Panc1 (cell line): ENCODE measurements around the gene ZNF500. TPM values are rescaled to one million over a fixed set of nuclear protein-coding genes. Genes with fewer than 3 reads are reported as not detected.

Experiments
- ATAC-seq: fragments of 200-7000 bp; cut with Tn5 transposase; 2 replicates; pipeline ENCODE4 v1.9.1; 2020; ENCODE audit warnings: mild to moderate bottlenecking, moderate library complexity
- BruUV-seq: library from RNA; stranded (reverse); fragments of 400-500 nt; replicated peaks from 2 replicates; lab custom pipeline; 2021; lab: Mats Ljungman, UMichigan
- CTCF ChIA-PET: fragments of 300-600 bp; sonication (Branson Sonifier 250); formaldehyde crosslinking; loops from one replicate; lab custom pipeline; 2022; ENCODE audit warnings: antibody characterized with exemption; lab: Charles Lee
- POLR2A ChIA-PET: fragments of 300-600 bp; sonication (Branson Sonifier 250); formaldehyde crosslinking; loops from one replicate; lab custom pipeline; 2022; ENCODE audit warnings: antibody characterized with exemption; lab: Charles Lee
- DNase-seq: peaks from one replicate; pipeline ENCODE4 v3.0.0-alpha.2; 2010; ENCODE audit warnings: low read depth, low spot score
- H3K27ac ChIP-seq: 2 replicates; pipeline ENCODE4 v1.5.1; 2011; ENCODE audit warnings: mild to moderate bottlenecking, low read length, inconsistent platforms
- H3K27me3 ChIP-seq: fragments of 200-500 bp; sonication (Bioruptor generic); 2 replicates; pipeline ENCODE4 v1.6.0; 2014; ENCODE audit warnings: low read length, inconsistent platforms; ENCODE audit not compliant: control insufficient read depth, insufficient read depth
- H3K36me3 ChIP-seq: fragments of 200-500 bp; sonication (Bioruptor generic); 2 replicates; pipeline ENCODE4 v1.5.1; 2014; ENCODE audit warnings: inconsistent platforms, mild to moderate bottlenecking, low read length, moderate library complexity; ENCODE audit not compliant: control insufficient read depth, insufficient read depth
- H3K4me1 ChIP-seq: 2 replicates; pipeline ENCODE4 v1.5.1; 2011; ENCODE audit warnings: inconsistent platforms, mild to moderate bottlenecking, low read length, moderate library complexity; ENCODE audit not compliant: control insufficient read depth, insufficient read depth
- H3K4me3 ChIP-seq, 2 experiments: 2 replicates each; pipeline ENCODE4 v1.5.1; 2011 to 2012; ENCODE audit warnings: low read depth in 2 of 2, low read length in 2 of 2, mild to moderate bottlenecking in 2 of 2, inconsistent platforms in 1 of 2, moderate library complexity in 1 of 2
- H3K9me3 ChIP-seq: fragments of 200-500 bp; sonication (Bioruptor generic); 2 replicates; pipeline ENCODE4 v1.5.1; 2014; ENCODE audit warnings: low read depth, mild to moderate bottlenecking, inconsistent platforms, low read length, moderate library complexity; ENCODE audit not compliant: control insufficient read depth, insufficient read depth
- CTCF ChIP-seq: fragments of 450-650 bp; IDR thresholded peaks from 2 replicates; pipeline ENCODE4 v1.5.1; 2017; ENCODE audit warnings: mild to moderate bottlenecking
- POLR2AphosphoS5 ChIP-seq: IDR thresholded peaks from 2 replicates; pipeline ENCODE4 v1.6.1; 2012; ENCODE audit warnings: mild to moderate bottlenecking, low read depth, low read length, moderate library complexity
- REST ChIP-seq, 2 experiments: IDR thresholded peaks; 2 replicates each; pipeline ENCODE4 v1.6.1; 2011 to 2012; ENCODE audit warnings: low read depth in 2 of 2, control low read depth in 1 of 2, low read length in 1 of 2, mild to moderate bottlenecking in 1 of 2, moderate library complexity in 1 of 2; ENCODE audit not compliant: insufficient read depth in 1 of 2
- SIN3A ChIP-seq: IDR thresholded peaks from 2 replicates; pipeline ENCODE4 v1.6.1; 2012; ENCODE audit warnings: low read depth, mild to moderate bottlenecking, low read length, moderate library complexity, borderline replicate concordance; ENCODE audit not compliant: insufficient read depth
- TCF7L2 ChIP-seq: IDR thresholded peaks from 2 replicates; pipeline ENCODE4 v1.6.1; 2011; ENCODE audit warnings: mild to moderate bottlenecking, low read depth, low read length, inconsistent platforms
- in situ Hi-C: cut with HindIII; loops from 2 replicates; pipeline ENCODE4 v1.10.0; 2016; ENCODE audit warnings: low sequenced_read_pairs, low pct_unique_long_range_greater_than_20kb
- intact Hi-C: fragments of 100-400 bp; cut with micrococcal nuclease; formaldehyde crosslinking; loops from one replicate; pipeline ENCODE4 v1.10.0; 2022; ENCODE audit not compliant: unreplicated experiment
- total RNA-seq: library from RNA; stranded (reverse); gene quantifications from one replicate; pipeline ENCODE4 v1.2.1, GENCODE V29; 2021; ENCODE audit not compliant: unreplicated experiment

Gene ZNF500
- total RNA-seq, 1 experiment from 2014 or later = 25.8 TPM

- Histone ChIP-seq H3K36me3 (peaks cover 15% of the 10 kb centered on the region), H3K9me3 (no peaks in the 10 kb centered on the region), H3K4me1 (no peaks in the 10 kb centered on the region), H3K27ac (no peak overlapping the region), H3K27me3 (no peaks in the 10 kb centered on the region), H3K4me3 (no peak overlapping the region)
- in situ Hi-C loops = no loop called here
- intact Hi-C loops = no loop called here
- ChIA-PET POLR2A (no interaction called here), CTCF (no interaction called here)
- no TSS peak for BruUV-seq
- no peak for TF ChIP-seq REST (IDR thresholded peaks at IDR 0.05; ENCODE audit: insufficient read depth in 1 of 2, low read depth in 2 of 2, low read length in 1 of 2)
- TF ChIP-seq TCF7L2 = no peak
- no peak for TF ChIP-seq POLR2AphosphoS5
- TF ChIP-seq SIN3A = no peak
- no peak for TF ChIP-seq CTCF
- no peak for ATAC-seq
- no peak for DNase-seq
Measured at GRCh38 chr16:4724661-4725270, 42.2 kb downstream of the ZNF500 start.

GRCh38 chr16:4723071-4723767 is 43.7 kb downstream of the ZNF500 start:
- ATAC-seq = no peak
- POLR2A ChIA-PET = no interaction called here

More at GRCh38 chr16:4723071-4723767, 43.7 kb downstream of the ZNF500 start:
- in situ Hi-C loops (no loop called here), intact Hi-C loops (no loop called here)
- CTCF ChIA-PET = no interaction called here
- no peak for TF ChIP-seq CTCF
- no peak for TF ChIP-seq SIN3A
- TF ChIP-seq REST (IDR thresholded peaks at IDR 0.05; ENCODE audit: insufficient read depth in 1 of 2, low read depth in 2 of 2, low read length in 1 of 2) = no peak
- no peak for TF ChIP-seq TCF7L2
- no peak for TF ChIP-seq POLR2AphosphoS5
- DNase-seq = no peak
- Histone ChIP-seq H3K27me3 (no peaks in the 10 kb centered on the region), H3K4me3 (no peak overlapping the region), H3K4me1 (no peaks in the 10 kb centered on the region), H3K9me3 (no peaks in the 10 kb centered on the region), H3K27ac (no peak overlapping the region), H3K36me3 (peaks cover 15% of the 10 kb centered on the region)
- BruUV-seq = no TSS peak
